Cardiac muscle cell (in vitro differentiated cells and primary cell): ENCODE data around the gene VWA3B. TPM values are rescaled to one million over a fixed set of nuclear protein-coding genes. Genes with fewer than 3 reads are reported as not detected.
"Not testable (repeated sequence)": the region's sequence is repeated elsewhere in the genome, so short reads cannot be mapped to it uniquely, and the experiment has no call there.

ENCODE experiments used
- DNase-seq, 2 donors: peaks; one replicate each; pipeline versions ENCODE4 v3.0.0 to v3.0.0-alpha.2; 2010 to 2017; ENCODE audit warnings: low read depth in 1 of 2, low spot score in 1 of 2
- H3K27ac ChIP-seq: fragments of 200-600 bp; sonication (generic); 2 replicates; pipeline ENCODE4 v1.5.1; 2016
- H3K27me3 ChIP-seq: fragments of 200-600 bp; sonication (generic); 2 replicates; pipeline ENCODE4 v1.6.0; 2016; ENCODE audit warnings: control low read depth
- H3K36me3 ChIP-seq: fragments of 200-600 bp; sonication (generic); 2 replicates; pipeline ENCODE4 v1.5.1; 2016; ENCODE audit warnings: control low read depth
- H3K4me1 ChIP-seq: fragments of 200-600 bp; sonication (generic); 2 replicates; pipeline ENCODE4 v1.8.1; 2017; ENCODE audit warnings: low read depth, mild to moderate bottlenecking, mixed run types
- H3K4me3 ChIP-seq: fragments of 200-600 bp; sonication (generic); 2 replicates; pipeline ENCODE4 v1.5.1; 2016; ENCODE audit warnings: mild to moderate bottlenecking
- H3K9me3 ChIP-seq: fragments of 200-600 bp; sonication (generic); 2 replicates; pipeline ENCODE4 v1.5.1; 2017; ENCODE audit warnings: low read depth, mild to moderate bottlenecking, control low read depth
- CTCF ChIP-seq: IDR thresholded peaks from 2 replicates; pipeline ENCODE4 v1.5.1; 2012; ENCODE audit warnings: low read depth, mild to moderate bottlenecking, low read length
- polyA plus RNA-seq: library from polyadenylated mRNA; unstranded; fragments of >200 nt; fragmentation: Nextera tagmentation; extraction: Ambion mirVana; gene quantifications from 2 replicates; pipeline ENCODE4 v1.2.1, GENCODE V29; 2016
- total RNA-seq: library from RNA; depleted of rRNA; stranded (reverse); fragments of >200 nt; gene quantifications from 2 replicates; pipeline ENCODE4 v1.2.3, GENCODE V29; 2016

The VWA3B gene
- total and polyA plus RNA-seq, 2 experiments from 2014 or later: 0.09 TPM; not detected in 1

- no peak for TF ChIP-seq CTCF
- no peaks in the 10 kb centered on the region for H3K36me3 ChIP-seq
These were observed 227.3 kb downstream of the VWA3B start for GRCh38 chr2:98314251-98314650.

DNA sequence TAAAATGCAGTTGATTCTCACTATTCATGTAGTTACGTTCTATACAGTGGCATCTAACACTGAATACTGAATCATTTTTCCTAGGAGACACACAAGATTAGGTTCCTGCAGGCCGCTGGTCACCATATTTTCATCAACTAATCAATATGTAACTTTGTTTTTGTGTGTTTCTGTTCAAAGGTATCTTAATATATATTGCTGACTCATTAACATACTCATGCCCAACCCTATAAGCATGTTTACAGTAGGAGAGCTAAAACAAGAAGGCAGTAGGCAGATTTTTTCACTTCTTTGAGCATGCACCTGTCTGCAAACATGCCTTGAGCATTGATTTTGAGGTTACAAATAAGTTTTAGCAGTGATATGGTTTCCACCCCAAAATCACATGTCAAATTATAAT lies 229.0 kb downstream of the VWA3B start:
- H3K4me3 ChIP-seq: no peak overlapping the region
- no peaks in the 10 kb centered on the region for H3K9me3 ChIP-seq
- TF ChIP-seq CTCF: no peak
- no peaks in the 10 kb centered on the region for H3K36me3 ChIP-seq
- H3K27ac ChIP-seq: no peak overlapping the region
- no peaks in the 10 kb centered on the region for H3K4me1 ChIP-seq
- H3K27me3 ChIP-seq: no peaks in the 10 kb centered on the region
- no peak for DNase-seq

More at GRCh38 chr2:98314251-98314650, 227.3 kb downstream of the VWA3B start:
- Histone ChIP-seq H3K4me3 (no peak overlapping the region), H3K27me3 (no peaks in the 10 kb centered on the region), H3K27ac (no peak overlapping the region), H3K4me1 (no peaks in the 10 kb centered on the region), H3K9me3 (no peaks in the 10 kb centered on the region)
- DNase-seq: no peak

- DNase-seq: no peak
- Histone ChIP-seq H3K27ac (no peak overlapping the region), H3K4me1 (no peaks in the 10 kb centered on the region), H3K27me3 (no peaks in the 10 kb centered on the region), H3K36me3 (no peaks in the 10 kb centered on the region), H3K9me3 (no peaks in the 10 kb centered on the region), H3K4me3 (no peak overlapping the region)
- TF ChIP-seq CTCF: no peak
These were observed 230.2 kb downstream of the VWA3B start for GRCh38 chr2:98317214-98317613.

DNA sequence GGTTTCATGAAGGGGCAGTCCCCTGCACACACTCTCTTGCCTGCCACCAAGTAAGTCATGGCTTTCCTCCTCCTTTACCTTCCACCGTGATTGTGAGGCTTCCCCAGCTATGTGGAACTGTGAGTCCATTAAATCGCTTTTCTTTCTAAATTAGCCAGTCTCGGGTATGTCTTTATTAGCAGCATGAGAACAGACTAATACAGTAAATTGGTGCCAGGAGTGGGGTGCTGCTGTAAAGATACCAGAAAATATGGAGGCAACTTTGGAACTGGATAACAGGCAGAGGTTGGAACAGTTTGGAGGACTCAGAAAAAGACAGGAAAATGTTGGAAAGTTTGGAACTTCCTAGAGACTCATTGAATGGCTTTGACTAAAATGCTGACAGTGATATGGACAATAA lies 233.2 kb downstream of the VWA3B start:
- not testable (repeated sequence) for H3K27ac ChIP-seq, H3K36me3 ChIP-seq, H3K4me3 ChIP-seq, H3K9me3 ChIP-seq, DNase-seq, H3K4me1 ChIP-seq, H3K27me3 ChIP-seq

- no peak for DNase-seq
- H3K4me1 ChIP-seq: no peaks in the 10 kb centered on the region
These were observed 237.2 kb downstream of the VWA3B start for GRCh38 chr2:98324181-98324580.

GRCh38 chr2:98327776-98328175 lies 240.8 kb downstream of the VWA3B start:
- H3K4me1 ChIP-seq: no peaks in the 10 kb centered on the region
- no peak for TF ChIP-seq CTCF
- no peak for DNase-seq
- no peaks in the 10 kb centered on the region for H3K27me3 ChIP-seq
- H3K4me3 ChIP-seq: no peak overlapping the region
- H3K27ac ChIP-seq: no peak overlapping the region
- no peaks in the 10 kb centered on the region for H3K9me3 ChIP-seq
- no peaks in the 10 kb centered on the region for H3K36me3 ChIP-seq

More at GRCh38 chr2:98324181-98324580, 237.2 kb downstream of the VWA3B start:
- Histone ChIP-seq H3K27ac (no peak overlapping the region), H3K9me3 (no peaks in the 10 kb centered on the region), H3K27me3 (no peaks in the 10 kb centered on the region), H3K36me3 (no peaks in the 10 kb centered on the region), H3K4me3 (no peak overlapping the region)
- no peak for TF ChIP-seq CTCF
